ENCODE results near the gene MYADML2. TPM values are rescaled to one million over a fixed set of nuclear protein-coding genes. Genes with fewer than 3 reads are reported as not detected.

The MYADML2 gene
- total RNA-seq, 1 donor from 2014 or later = not detected

DNA sequence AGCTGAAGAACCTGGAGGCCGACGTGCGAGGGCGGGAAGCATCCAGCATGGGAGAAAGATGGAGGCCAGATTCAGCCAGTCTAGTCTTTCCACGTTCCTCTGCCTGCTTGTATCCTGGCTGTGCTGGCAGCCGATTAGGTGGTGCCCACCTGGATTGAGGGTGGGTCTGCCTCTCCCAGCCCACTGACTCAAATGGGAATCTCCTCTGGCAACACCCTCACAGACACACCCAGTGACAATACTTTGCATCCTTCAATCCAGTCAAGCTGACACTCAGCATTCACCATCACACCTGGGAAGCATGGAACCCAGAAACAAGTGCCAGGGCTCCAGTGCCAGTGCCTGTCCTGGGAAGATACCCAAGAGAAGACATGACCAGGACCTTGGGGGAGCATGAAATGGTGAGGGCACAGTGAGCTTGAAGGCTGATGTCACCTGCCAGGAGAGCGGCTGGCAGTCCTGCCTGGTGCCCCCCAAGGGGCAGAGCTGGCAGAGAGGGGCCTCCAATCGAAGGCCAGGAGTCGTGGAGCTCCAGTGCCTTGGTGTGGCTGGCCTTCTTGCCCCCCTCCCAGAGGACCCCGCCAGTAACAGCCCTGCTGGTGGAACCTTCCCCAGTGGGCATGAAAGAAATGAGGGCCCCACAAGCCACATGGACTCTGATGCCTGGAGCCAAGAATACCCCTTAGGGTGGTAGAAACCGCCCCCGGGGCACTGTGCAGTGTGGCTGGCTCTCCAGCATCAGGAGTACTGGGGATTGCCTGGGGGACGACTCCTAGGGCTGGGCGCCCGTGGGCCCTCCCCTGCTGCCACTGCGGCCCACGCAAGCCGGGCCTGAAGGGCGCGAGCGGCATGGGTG is 45.6 kb downstream of the MYADML2 start:
- H3K27me3 Mint-ChIP-seq (ENCODE audit: low read depth) = peaks cover 14% of the 10 kb centered on the region
- H3K36me3 Mint-ChIP-seq (ENCODE audit: low read depth) = peaks cover 3% of the 10 kb centered on the region
- H3K4me1 Mint-ChIP-seq = peaks cover 15% of the 10 kb centered on the region
- H3K27ac Mint-ChIP-seq (ENCODE audit: unreplicated experiment) = no peak overlapping the region
- H3K9me3 Mint-ChIP-seq = no peaks in the 10 kb centered on the region
- peak overlapping the region; percentile 50 for H3K4me3 Mint-ChIP-seq
- DNase-seq (ENCODE audit: low read depth, low spot score) = no peak
- TF ChIP-seq, protein P1, sequence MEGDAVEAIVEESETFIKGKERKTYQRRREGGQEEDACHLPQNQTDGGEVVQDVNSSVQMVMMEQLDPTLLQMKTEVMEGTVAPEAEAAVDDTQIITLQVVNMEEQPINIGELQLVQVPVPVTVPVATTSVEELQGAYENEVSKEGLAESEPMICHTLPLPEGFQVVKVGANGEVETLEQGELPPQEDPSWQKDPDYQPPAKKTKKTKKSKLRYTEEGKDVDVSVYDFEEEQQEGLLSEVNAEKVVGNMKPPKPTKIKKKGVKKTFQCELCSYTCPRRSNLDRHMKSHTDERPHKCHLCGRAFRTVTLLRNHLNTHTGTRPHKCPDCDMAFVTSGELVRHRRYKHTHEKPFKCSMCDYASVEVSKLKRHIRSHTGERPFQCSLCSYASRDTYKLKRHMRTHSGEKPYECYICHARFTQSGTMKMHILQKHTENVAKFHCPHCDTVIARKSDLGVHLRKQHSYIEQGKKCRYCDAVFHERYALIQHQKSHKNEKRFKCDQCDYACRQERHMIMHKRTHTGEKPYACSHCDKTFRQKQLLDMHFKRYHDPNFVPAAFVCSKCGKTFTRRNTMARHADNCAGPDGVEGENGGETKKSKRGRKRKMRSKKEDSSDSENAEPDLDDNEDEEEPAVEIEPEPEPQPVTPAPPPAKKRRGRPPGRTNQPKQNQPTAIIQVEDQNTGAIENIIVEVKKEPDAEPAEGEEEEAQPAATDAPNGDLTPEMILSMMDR (conservative IDR thresholded peaks at IDR 0.05) = no peak

DNA sequence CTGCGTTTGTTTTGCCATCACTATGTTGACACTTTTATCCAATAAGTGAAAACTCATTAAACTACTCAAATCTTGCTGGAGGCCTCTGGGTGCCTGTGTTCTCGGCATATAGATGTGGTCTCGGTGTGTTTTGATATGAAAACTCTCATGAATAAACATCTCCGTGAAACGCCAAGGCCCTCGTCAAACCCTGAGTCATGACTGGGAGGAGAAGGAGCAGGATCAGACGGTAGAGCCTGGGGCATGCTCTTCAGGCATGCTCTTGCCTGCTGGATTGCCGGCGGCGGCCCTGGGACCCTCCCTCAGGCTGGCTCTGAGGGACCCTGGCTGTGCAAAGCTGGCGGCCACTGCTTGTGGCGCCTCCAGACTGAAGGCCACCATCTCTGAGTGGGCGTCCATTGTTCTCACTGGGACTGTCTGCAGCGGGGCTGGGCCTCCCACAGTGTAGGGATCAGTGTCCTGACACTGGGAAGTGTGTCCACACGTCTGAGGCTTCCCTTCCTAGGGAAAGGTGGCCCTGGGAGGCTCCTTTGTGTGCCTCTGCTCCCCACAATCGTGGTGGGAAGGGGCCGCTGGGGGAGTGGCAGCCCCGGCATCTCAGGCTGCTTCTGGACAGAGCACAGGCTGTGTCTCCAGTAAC is 46.7 kb downstream of the MYADML2 start:
- peaks cover 14% of the 10 kb centered on the region for H3K27me3 Mint-ChIP-seq (ENCODE audit: low read depth)
- DNase-seq (ENCODE audit: low read depth, low spot score) = no peak
- no peak overlapping the region for H3K27ac Mint-ChIP-seq (ENCODE audit: unreplicated experiment)
- peaks cover 3% of the 10 kb centered on the region for H3K36me3 Mint-ChIP-seq (ENCODE audit: low read depth)
- no peaks in the 10 kb centered on the region for H3K9me3 Mint-ChIP-seq
- H3K4me3 Mint-ChIP-seq = peak overlapping the region; percentile 50
- H3K4me1 Mint-ChIP-seq = peaks cover 15% of the 10 kb centered on the region
- TF ChIP-seq, protein P1 (conservative IDR thresholded peaks at IDR 0.05) = no peak

DNA sequence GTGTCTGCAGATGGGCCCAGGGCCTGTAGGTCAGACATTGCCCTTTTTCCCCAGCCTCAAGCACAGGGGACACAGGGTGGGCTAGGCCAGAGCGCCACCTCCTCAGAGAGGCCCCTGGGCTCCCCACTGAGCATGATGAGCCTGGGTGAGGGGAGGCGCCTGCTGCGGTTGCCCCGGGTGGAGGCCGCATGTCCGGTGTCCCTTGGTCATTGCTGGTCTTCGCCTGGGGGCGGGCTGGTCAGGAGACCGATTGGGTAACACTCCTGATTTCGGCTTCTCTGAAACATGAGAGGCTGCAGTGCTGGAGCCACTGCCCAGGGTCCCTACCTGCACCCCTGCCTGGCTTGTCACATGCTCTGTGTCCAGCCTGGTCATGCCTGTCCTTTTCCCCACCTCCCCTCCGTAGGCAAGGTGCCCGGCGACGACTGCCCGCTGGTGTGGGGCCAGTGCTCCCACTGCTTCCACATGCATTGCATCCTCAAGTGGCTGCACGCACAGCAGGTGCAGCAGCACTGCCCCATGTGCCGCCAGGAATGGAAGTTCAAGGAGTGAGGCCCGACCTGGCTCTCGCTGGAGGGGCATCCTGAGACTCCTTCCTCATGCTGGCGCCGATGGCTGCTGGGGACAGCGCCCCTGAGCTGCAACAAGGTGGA is 47.4 kb downstream of the MYADML2 start:
- peaks cover 14% of the 10 kb centered on the region for H3K27me3 Mint-ChIP-seq (ENCODE audit: low read depth)
- DNase-seq (ENCODE audit: low read depth, low spot score) = no peak
- peaks cover 3% of the 10 kb centered on the region for H3K36me3 Mint-ChIP-seq (ENCODE audit: low read depth)
- TF ChIP-seq, protein P1 (conservative IDR thresholded peaks at IDR 0.05) = no peak
- peak overlapping the region; percentile 50 for H3K4me3 Mint-ChIP-seq
- H3K9me3 Mint-ChIP-seq = no peaks in the 10 kb centered on the region
- H3K4me1 Mint-ChIP-seq = peaks cover 15% of the 10 kb centered on the region
- H3K27ac Mint-ChIP-seq (ENCODE audit: unreplicated experiment) = no peak overlapping the region

DNA sequence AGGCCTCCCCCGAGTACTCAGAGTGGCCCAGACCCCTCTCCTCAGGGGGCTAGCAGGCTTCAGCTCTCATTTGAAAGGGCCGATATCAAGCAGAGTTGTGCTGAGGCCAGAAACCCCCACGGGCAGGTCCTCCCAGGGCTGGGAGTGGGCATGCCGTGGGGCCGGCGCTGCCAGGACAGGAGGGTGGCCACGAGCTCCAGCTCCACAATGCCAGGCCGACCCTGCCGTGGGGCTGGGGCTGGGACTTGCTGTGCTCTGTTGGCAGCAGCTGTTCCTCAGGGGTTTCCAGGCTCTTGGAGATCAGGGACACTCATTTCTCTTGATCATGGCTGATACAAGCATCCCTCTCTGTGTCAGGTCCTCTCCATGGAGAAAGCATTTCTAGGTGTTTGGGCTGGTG is 48.1 kb downstream of the MYADML2 start:
- TF ChIP-seq, protein P1 (conservative IDR thresholded peaks at IDR 0.05) = no peak

DNA sequence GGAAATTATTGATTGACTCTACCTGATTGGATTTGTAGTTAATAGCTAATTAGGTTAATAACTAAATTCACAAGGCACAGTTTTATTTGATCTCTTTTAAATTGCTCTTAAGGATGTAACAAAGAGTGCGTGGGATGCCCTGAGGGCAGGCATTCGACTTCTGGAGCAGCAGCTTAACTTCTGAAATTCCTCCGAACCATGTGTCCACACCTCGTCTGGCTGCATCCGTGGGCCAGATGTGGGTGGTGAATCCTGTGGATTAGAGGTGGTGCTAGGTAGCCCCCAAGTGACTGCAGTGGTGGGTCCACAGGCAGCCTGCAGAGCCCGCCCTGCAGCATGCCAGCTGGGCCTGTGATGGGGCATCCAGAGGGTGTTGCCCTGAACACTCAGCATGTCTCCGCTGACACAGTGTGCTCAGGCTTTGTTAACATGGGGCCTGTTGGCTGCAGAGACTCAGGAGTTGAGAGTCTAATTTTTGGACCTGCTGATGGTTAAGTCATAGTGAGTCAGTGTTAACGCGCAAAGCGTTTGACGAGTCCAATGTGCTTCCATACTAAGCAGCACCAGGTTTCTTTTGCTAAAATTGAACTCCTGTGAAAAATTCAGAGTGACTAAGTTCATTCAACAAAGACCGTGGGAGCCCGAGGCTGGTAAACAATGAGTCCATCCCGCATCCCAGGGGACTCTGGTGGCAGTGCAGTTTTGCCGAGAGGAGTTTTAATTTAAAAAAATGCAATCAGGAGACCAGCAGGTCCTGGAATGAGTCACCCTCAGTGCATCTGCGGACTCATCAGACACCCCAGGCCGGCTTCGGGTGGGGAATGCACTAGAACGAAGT is 48.8 kb downstream of the MYADML2 start:
- H3K9me3 Mint-ChIP-seq = no peaks in the 10 kb centered on the region

More for the DNA sequence above, 48.1 kb downstream of the MYADML2 start:
- Mint-ChIP-seq H3K4me3 (no peak overlapping the region), H3K36me3 (ENCODE audit: low read depth) (peaks cover 3% of the 10 kb centered on the region), H3K27ac (ENCODE audit: unreplicated experiment) (no peak overlapping the region), H3K27me3 (ENCODE audit: low read depth) (peaks cover 14% of the 10 kb centered on the region), H3K9me3 (no peaks in the 10 kb centered on the region), H3K4me1 (peaks cover 15% of the 10 kb centered on the region)
- no peak for DNase-seq (ENCODE audit: low read depth, low spot score)

More for the DNA sequence above, 48.8 kb downstream of the MYADML2 start:
- Mint-ChIP-seq H3K4me3 (peak overlapping the region; percentile 27), H3K27me3 (ENCODE audit: low read depth) (peaks cover 10% of the 10 kb centered on the region), H3K4me1 (peaks cover 15% of the 10 kb centered on the region), H3K27ac (ENCODE audit: unreplicated experiment) (no peak overlapping the region), H3K36me3 (ENCODE audit: low read depth) (peaks cover 3% of the 10 kb centered on the region)
- DNase-seq (ENCODE audit: low read depth, low spot score) = no peak
- TF ChIP-seq, protein P1 (conservative IDR thresholded peaks at IDR 0.05) = no peak
